ENCODE data around the gene UTP18.
"Not testable (repeated sequence)": the region's sequence is repeated elsewhere in the genome, so short reads cannot be mapped to it uniquely, and the experiment has no call there.

The UTP18 gene

DNA sequence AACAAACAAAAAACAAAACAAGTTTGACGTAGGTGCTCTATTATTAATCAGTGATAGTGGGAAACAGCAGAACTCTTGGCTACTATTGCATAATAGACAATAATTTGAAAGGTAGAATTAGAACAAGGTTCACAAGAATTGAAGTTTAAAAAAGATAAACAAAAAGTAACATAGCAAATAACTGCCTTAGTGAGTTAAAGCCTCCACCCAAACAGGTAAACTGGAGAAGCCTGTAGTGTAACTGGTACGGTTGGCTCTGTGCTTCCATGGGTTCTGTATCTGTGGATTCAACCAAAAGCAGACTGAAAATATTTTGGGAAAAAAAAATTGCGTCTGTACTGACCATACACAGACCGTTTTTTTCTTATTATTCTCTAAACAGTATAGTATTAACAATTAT is 39.0 kb upstream of the UTP18 start:
- Histone ChIP-seq H3K9me2 (ENCODE audit: low read depth, low read length) (no peaks in the 10 kb centered on the region), H2AFZ (ENCODE audit: low read length) (no peak overlapping the region), H3K4me1 (ENCODE audit: insufficient read depth, low read length, severe bottlenecking) (no peaks in the 10 kb centered on the region), H3K27me3 (ENCODE audit: insufficient read depth, low read length) (no peaks in the 10 kb centered on the region), H4K20me1 (ENCODE audit: insufficient read depth, low read length) (no peaks in the 10 kb centered on the region), H3K27ac (ENCODE audit: low read depth, low read length, poor library complexity, severe bottlenecking) (no peak overlapping the region), H3K36me3 (ENCODE audit: insufficient read depth, low read length) (peaks cover 68% of the 10 kb centered on the region), H3K9ac (ENCODE audit: low read length) (no peak overlapping the region), H3K4me2 (ENCODE audit: low read length) (no peak overlapping the region), H3K4me3 (ENCODE audit: low read depth, low read length, poor library complexity, severe bottlenecking) (no peak overlapping the region), H3K79me2 (ENCODE audit: insufficient read depth, low read length) (no peaks in the 10 kb centered on the region), H3F3A (ENCODE audit: insufficient read depth, low read length) (no peaks in the 10 kb centered on the region), H3K9me3 (ENCODE audit: low read length) (no peaks in the 10 kb centered on the region)
- TF ChIP-seq, protein P1, sequence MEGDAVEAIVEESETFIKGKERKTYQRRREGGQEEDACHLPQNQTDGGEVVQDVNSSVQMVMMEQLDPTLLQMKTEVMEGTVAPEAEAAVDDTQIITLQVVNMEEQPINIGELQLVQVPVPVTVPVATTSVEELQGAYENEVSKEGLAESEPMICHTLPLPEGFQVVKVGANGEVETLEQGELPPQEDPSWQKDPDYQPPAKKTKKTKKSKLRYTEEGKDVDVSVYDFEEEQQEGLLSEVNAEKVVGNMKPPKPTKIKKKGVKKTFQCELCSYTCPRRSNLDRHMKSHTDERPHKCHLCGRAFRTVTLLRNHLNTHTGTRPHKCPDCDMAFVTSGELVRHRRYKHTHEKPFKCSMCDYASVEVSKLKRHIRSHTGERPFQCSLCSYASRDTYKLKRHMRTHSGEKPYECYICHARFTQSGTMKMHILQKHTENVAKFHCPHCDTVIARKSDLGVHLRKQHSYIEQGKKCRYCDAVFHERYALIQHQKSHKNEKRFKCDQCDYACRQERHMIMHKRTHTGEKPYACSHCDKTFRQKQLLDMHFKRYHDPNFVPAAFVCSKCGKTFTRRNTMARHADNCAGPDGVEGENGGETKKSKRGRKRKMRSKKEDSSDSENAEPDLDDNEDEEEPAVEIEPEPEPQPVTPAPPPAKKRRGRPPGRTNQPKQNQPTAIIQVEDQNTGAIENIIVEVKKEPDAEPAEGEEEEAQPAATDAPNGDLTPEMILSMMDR (IDR thresholded peaks at IDR 0.05; ENCODE audit: low read length), result no peak
- no peak for TF ChIP-seq EZH2 (IDR thresholded peaks at IDR 0.05; ENCODE audit: borderline replicate concordance, low read length)

DNA sequence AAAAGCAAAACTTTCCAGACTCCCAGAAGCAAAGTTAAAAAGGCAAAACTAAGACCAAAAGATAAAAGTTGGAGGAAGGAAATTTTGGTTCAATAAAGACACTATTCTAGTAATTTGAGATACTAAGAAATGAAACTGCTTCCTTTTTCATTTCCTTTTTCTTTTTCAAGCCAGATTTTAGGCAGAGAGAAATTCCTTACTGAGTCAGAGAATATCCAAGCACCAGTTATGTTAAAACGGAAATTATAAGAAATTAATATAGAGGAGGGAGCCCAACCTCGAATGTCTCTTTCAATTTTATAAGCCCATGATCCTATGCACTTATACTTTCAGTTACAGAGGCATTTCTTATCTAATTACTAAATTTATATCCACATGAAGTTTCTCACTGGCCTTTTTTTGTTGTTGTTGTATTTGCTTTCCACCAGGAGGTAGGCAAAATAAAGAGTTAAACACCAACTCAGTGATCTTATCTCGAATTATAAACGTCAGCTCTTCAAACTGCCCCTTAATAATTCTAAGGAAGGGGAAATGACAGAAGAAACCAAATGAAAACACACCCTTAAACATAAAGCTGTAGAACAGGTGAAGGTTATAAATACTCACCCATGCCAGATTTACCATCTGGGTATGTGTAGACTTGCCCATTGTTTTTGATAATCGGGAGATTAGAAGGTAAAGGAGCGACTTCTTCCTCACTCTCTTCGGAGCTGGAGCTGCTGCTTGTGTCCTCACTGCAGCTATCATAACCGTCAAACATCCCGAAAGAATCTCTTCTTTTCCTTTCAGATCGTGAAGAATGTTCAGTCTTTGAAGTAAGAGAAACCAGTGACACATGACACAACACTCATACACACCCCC is 35.7 kb upstream of the UTP18 start:
- H3K9me3 ChIP-seq (ENCODE audit: low read length), result no peaks in the 10 kb centered on the region
- H3K9ac ChIP-seq (ENCODE audit: low read length), result no peak overlapping the region
- H4K20me1 ChIP-seq (ENCODE audit: insufficient read depth, low read length), result no peaks in the 10 kb centered on the region
- H3K36me3 ChIP-seq (ENCODE audit: insufficient read depth, low read length), result peaks cover 39% of the 10 kb centered on the region
- no peak overlapping the region for H2AFZ ChIP-seq (ENCODE audit: low read length)
- H3K4me2 ChIP-seq (ENCODE audit: low read length), result no peak overlapping the region
- H3K27me3 ChIP-seq (ENCODE audit: insufficient read depth, low read length), result no peaks in the 10 kb centered on the region
- TF ChIP-seq, protein P1 (IDR thresholded peaks at IDR 0.05; ENCODE audit: low read length), result no peak
- TF ChIP-seq EZH2 (IDR thresholded peaks at IDR 0.05; ENCODE audit: borderline replicate concordance, low read length), result no peak
- H3K79me2 ChIP-seq (ENCODE audit: insufficient read depth, low read length), result peaks cover 13% of the 10 kb centered on the region; the same call in 1 of the 2 replicates
- H3K4me3 ChIP-seq (ENCODE audit: low read depth, low read length, poor library complexity, severe bottlenecking), result no peak overlapping the region
- no peaks in the 10 kb centered on the region for H3F3A ChIP-seq (ENCODE audit: insufficient read depth, low read length)
- no peaks in the 10 kb centered on the region for H3K9me2 ChIP-seq (ENCODE audit: low read depth, low read length)
- H3K4me1 ChIP-seq (ENCODE audit: insufficient read depth, low read length, severe bottlenecking), result peaks cover 14% of the 10 kb centered on the region
- H3K27ac ChIP-seq (ENCODE audit: low read depth, low read length, poor library complexity, severe bottlenecking), result no peak overlapping the region

DNA sequence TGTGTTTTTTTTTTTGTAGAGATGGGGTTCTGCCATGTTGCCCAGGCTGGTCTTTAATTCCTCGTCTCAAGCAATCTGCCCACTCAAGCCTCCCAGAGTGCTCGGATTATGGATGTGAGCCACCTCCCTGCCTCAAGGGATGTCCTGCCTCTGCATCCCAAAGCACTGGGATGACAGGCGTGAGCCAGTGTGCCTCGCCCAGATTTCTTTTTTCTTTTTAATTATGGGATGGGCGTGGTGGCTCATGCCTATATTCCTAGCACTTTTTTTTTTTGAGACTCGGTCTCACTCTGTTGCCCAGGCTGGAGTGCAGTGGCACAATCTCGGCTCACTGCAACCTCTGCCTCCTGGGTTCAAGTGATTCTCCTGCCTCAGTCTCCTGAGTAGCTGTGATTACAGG is 34.8 kb upstream of the UTP18 start:
- not testable (repeated sequence) for H3K9ac ChIP-seq (ENCODE audit: low read length); H3K9me3 ChIP-seq (ENCODE audit: low read length); H2AFZ ChIP-seq (ENCODE audit: low read length); H3K4me3 ChIP-seq (ENCODE audit: low read depth, low read length, poor library complexity, severe bottlenecking); H3F3A ChIP-seq (ENCODE audit: insufficient read depth, low read length); H3K27me3 ChIP-seq (ENCODE audit: insufficient read depth, low read length); H3K9me2 ChIP-seq (ENCODE audit: low read depth, low read length); H4K20me1 ChIP-seq (ENCODE audit: insufficient read depth, low read length); H3K4me2 ChIP-seq (ENCODE audit: low read length); H3K27ac ChIP-seq (ENCODE audit: low read depth, low read length, poor library complexity, severe bottlenecking)
- H3K4me1 ChIP-seq (ENCODE audit: insufficient read depth, low read length, severe bottlenecking), result peaks cover 23% of the 10 kb centered on the region
- peaks cover 13% of the 10 kb centered on the region for H3K79me2 ChIP-seq (ENCODE audit: insufficient read depth, low read length)
- peaks cover 31% of the 10 kb centered on the region for H3K36me3 ChIP-seq (ENCODE audit: insufficient read depth, low read length)

DNA sequence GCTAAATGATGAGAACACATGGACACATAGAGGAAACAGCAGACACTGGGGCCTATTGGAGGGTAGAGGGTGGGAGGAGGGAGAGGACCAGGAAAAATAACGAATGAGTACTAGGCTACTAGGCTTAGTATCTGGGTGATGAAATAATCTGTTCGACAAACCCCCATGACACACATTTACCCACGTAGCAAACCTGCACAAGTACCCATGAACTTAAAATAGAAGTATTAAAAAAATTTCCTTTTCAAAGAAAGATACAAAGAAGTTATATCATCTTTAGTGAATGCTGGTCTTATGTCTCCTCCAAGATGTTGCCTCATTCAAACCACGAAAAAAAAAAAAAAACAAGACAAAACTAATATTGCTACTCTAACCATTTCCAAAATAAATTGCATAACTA is 32.2 kb upstream of the UTP18 start:
- Histone ChIP-seq H3K4me2 (ENCODE audit: low read length) (no peak overlapping the region), H3F3A (ENCODE audit: insufficient read depth, low read length) (no peaks in the 10 kb centered on the region), H3K9ac (ENCODE audit: low read length) (no peak overlapping the region), H4K20me1 (ENCODE audit: insufficient read depth, low read length) (no peaks in the 10 kb centered on the region), H3K9me2 (ENCODE audit: low read depth, low read length) (no peaks in the 10 kb centered on the region), H3K27me3 (ENCODE audit: insufficient read depth, low read length) (no peaks in the 10 kb centered on the region), H3K36me3 (ENCODE audit: insufficient read depth, low read length) (peaks cover 12% of the 10 kb centered on the region), H3K4me3 (ENCODE audit: low read depth, low read length, poor library complexity, severe bottlenecking) (no peak overlapping the region), H3K79me2 (ENCODE audit: insufficient read depth, low read length) (peaks cover 34% of the 10 kb centered on the region), H3K4me1 (ENCODE audit: insufficient read depth, low read length, severe bottlenecking) (peaks cover 34% of the 10 kb centered on the region), H3K27ac (ENCODE audit: low read depth, low read length, poor library complexity, severe bottlenecking) (no peak overlapping the region), H2AFZ (ENCODE audit: low read length) (no peak overlapping the region), H3K9me3 (ENCODE audit: low read length) (no peaks in the 10 kb centered on the region)
- TF ChIP-seq, protein P1 (IDR thresholded peaks at IDR 0.05; ENCODE audit: low read length), result no peak
- no peak for TF ChIP-seq EZH2 (IDR thresholded peaks at IDR 0.05; ENCODE audit: borderline replicate concordance, low read length)
